C4-2B (cell line): ENCODE results near the gene MAP3K7.

Experiments
- ZFX ChIP-seq: fragments of 450-650 bp; IDR thresholded peaks from 2 replicates; pipeline ENCODE4 v1.6.1; 2017
- TF ChIP-seq, protein P1 (sequence below): fragments of 450-650 bp; conservative IDR thresholded peaks from 2 replicates; pipeline ENCODE4 v1.5.1; 2017; ENCODE audit warnings: mild to moderate bottlenecking

- TF ChIP-seq, protein P1, sequence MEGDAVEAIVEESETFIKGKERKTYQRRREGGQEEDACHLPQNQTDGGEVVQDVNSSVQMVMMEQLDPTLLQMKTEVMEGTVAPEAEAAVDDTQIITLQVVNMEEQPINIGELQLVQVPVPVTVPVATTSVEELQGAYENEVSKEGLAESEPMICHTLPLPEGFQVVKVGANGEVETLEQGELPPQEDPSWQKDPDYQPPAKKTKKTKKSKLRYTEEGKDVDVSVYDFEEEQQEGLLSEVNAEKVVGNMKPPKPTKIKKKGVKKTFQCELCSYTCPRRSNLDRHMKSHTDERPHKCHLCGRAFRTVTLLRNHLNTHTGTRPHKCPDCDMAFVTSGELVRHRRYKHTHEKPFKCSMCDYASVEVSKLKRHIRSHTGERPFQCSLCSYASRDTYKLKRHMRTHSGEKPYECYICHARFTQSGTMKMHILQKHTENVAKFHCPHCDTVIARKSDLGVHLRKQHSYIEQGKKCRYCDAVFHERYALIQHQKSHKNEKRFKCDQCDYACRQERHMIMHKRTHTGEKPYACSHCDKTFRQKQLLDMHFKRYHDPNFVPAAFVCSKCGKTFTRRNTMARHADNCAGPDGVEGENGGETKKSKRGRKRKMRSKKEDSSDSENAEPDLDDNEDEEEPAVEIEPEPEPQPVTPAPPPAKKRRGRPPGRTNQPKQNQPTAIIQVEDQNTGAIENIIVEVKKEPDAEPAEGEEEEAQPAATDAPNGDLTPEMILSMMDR: no peak
- no peak for TF ChIP-seq ZFX
Observed at GRCh38 chr6:90604546-90604945, 17.7 kb upstream of the MAP3K7 start.
